Prostate gland (tissue), 2 donors: ENCODE data around the gene RIOK3. TPM values are rescaled to one million over a fixed set of nuclear protein-coding genes. Genes with fewer than 3 reads are reported as not detected.

ENCODE experiments used
- DNase-seq: peaks from one replicate; pipeline ENCODE4 v3.0.0-alpha.2; 2019; ENCODE audit warnings: low spot score
- H3K27ac ChIP-seq, 2 donors: fragments of 200-600 bp; sonication (generic); 2 replicates each; pipeline ENCODE4 v1.5.1; 2017 to 2019
- H3K27me3 ChIP-seq: fragments of 200-600 bp; sonication (generic); replicated peaks from 2 replicates; pipeline ENCODE4 v1.5.1; 2019; ENCODE audit not compliant: insufficient read depth
- H3K36me3 ChIP-seq, 2 donors: fragments of 200-600 bp; sonication (generic); 1 replicate in 1 of 2; 2 replicates in 1 of 2; pipeline versions ENCODE4 v1.5.1 to v1.8.1; 2017 to 2019
- H3K4me1 ChIP-seq: fragments of 200-600 bp; sonication (generic); replicated peaks from 2 replicates; pipeline ENCODE4 v1.5.1; 2019
- H3K4me3 ChIP-seq, 2 donors: fragments of 200-600 bp; sonication (generic); 2 replicates each; pipeline ENCODE4 v1.5.1; 2017 to 2019
- H3K9me3 ChIP-seq: fragments of 200-600 bp; sonication (generic); 2 replicates; pipeline ENCODE4 v1.5.1; 2017
- CTCF ChIP-seq, 4 experiments: fragments of 200-600 bp in 2 of 4; fragments of 450-650 bp in 2 of 4; sonication (generic) in 2 of 4; IDR thresholded peaks; 1 replicate in 3 of 4; 2 replicates in 1 of 4; pipeline ENCODE4 v1.5.1; 2016 to 2019; ENCODE audit warnings: antibody characterized with exemption in 4 of 4, mild to moderate bottlenecking in 2 of 4, moderate library complexity in 2 of 4
- POLR2A ChIP-seq: fragments of 450-650 bp; IDR thresholded peaks from one replicate; pipeline ENCODE4 v1.6.1; 2016; ENCODE audit warnings: antibody characterized with exemption, mild to moderate bottlenecking
- POLR2AphosphoS5 ChIP-seq: sonication (generic); formaldehyde crosslinking; IDR thresholded peaks from one replicate; pipeline ENCODE4 v1.6.1; 2017; ENCODE audit warnings: antibody characterized with exemption
- WGBS: methylation state at CpG from one replicate; pipeline ENCODE4 v1.1.5; 2018; 5-methylcytosine and 5-hydroxymethylcytosine counted together
- intact Hi-C: fragments of 100-400 bp; cut with DNase I; formaldehyde crosslinking; loops from one replicate; pipeline ENCODE4 v1.14.2; 2022
- total RNA-seq, 2 donors: library from RNA; depleted of rRNA; stranded (reverse); fragments of >200 nt; gene quantifications; one replicate each; pipeline ENCODE4 v1.1.0, GENCODE V29; 2016

Gene RIOK3
- total RNA-seq: 10 to 100 TPM; 40.6 to 44.6 TPM

- H3K4me1 ChIP-seq: peaks cover 2% of the 10 kb centered on the region
- peak; percentile 97 for TF ChIP-seq POLR2A
- TF ChIP-seq POLR2AphosphoS5: peak; percentile 93
- peak in 1 of 4 experiments; percentile 27 for TF ChIP-seq CTCF (IDR thresholded peaks at IDR 0.05)
- peak within 1 kb of the TSS; percentile 89 to 91 for H3K4me3 ChIP-seq
- under 1% methylated on average over 60 of the region's 60 CpGs for WGBS
- no peaks in the 10 kb centered on the region for H3K27me3 ChIP-seq
- no peaks in the 10 kb centered on the region for H3K9me3 ChIP-seq
- no peaks in the 10 kb centered on the region for H3K36me3 ChIP-seq
- H3K27ac ChIP-seq: peak within 1 kb of the TSS; percentile 93 to 94
- intact Hi-C loops: loop anchor here (2.0 kb wide), 1 partner anchor 52 kb away; no protein-coding TSS in a partner anchor
- peak; percentile 97 for DNase-seq
These were observed at the start of gene RIOK3 for GRCh38 chr18:23452728-23453679. Gene RIOK3, plus strand, starts transcription at chr18:23453287. Its CDS starts 153 bp downstream, at chr18:23453440.

- TF ChIP-seq POLR2A (no peak), POLR2AphosphoS5 (no peak), CTCF (IDR thresholded peaks at IDR 0.05) (no peak)
- no peaks in the 10 kb centered on the region for H3K36me3 ChIP-seq
- no peaks in the 10 kb centered on the region for H3K27me3 ChIP-seq
- no peaks in the 10 kb centered on the region for H3K9me3 ChIP-seq
- H3K27ac ChIP-seq: no peak overlapping the region
- DNase-seq: no peak
- H3K4me1 ChIP-seq: no peaks in the 10 kb centered on the region
- 94% methylated on average over 8 of the region's 8 CpGs for WGBS
- H3K4me3 ChIP-seq: no peak overlapping the region
- intact Hi-C loops: no loop called here
These were observed 49.8 kb upstream of the RIOK3 start for GRCh38 chr18:23403310-23403709.

- intact Hi-C loops: no loop called here
- Histone ChIP-seq H3K9me3 (no peaks in the 10 kb centered on the region), H3K27me3 (no peaks in the 10 kb centered on the region), H3K36me3 (no peaks in the 10 kb centered on the region), H3K4me3 (no peak overlapping the region), H3K4me1 (no peaks in the 10 kb centered on the region), H3K27ac (no peak overlapping the region)
- no peak for TF ChIP-seq POLR2AphosphoS5
- no peak for TF ChIP-seq CTCF (IDR thresholded peaks at IDR 0.05)
- TF ChIP-seq POLR2A: no peak
- WGBS: 92% methylated on average over 1 of the region's 1 CpG
- no peak for DNase-seq
These were observed 47.5 kb upstream of the RIOK3 start for GRCh38 chr18:23405636-23406035.

GRCh38 chr18:23406271-23406787 lies 46.8 kb upstream of the RIOK3 start:
- Histone ChIP-seq H3K27ac (no peak overlapping the region), H3K9me3 (no peaks in the 10 kb centered on the region), H3K27me3 (no peaks in the 10 kb centered on the region), H3K4me1 (no peaks in the 10 kb centered on the region), H3K36me3 (no peaks in the 10 kb centered on the region), H3K4me3 (no peak overlapping the region)
- WGBS: 77% methylated on average over 2 of the region's 2 CpGs
- intact Hi-C loops: no loop called here
- TF ChIP-seq POLR2A: no peak
- no peak for TF ChIP-seq CTCF (IDR thresholded peaks at IDR 0.05)
- TF ChIP-seq POLR2AphosphoS5: no peak
- no peak for DNase-seq
